GM18517 (cell line): Measurements from ENCODE around the gene PPP3R1.

Experiments
- ATAC-seq: cut with Tn5 transposase; IDR thresholded peaks from one replicate; pipeline ENCODE4 v1.9.1; 2021; ENCODE audit warnings: mild to moderate bottlenecking, moderate library complexity; ENCODE audit not compliant: unreplicated experiment

Gene PPP3R1

DNA sequence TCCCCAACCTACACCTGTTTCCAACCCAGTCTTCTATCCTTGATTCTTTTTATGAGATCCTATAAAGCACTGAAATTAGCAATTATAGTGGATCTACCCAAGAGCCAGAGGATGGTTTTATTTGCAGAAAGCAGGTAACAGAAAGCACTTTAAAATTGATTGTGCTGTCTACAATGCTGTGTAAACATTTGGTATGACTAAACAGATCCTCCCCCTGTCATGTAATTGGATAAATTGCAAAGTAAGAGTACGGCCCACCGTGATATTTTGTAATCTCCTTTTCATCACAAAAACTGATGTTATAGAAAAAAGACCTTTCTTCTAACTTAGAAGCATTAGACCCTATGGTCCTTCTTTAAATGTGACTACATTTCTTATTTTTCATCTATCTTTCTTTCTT is 11.3 kb upstream of the PPP3R1 start:
- ATAC-seq: no peak

DNA sequence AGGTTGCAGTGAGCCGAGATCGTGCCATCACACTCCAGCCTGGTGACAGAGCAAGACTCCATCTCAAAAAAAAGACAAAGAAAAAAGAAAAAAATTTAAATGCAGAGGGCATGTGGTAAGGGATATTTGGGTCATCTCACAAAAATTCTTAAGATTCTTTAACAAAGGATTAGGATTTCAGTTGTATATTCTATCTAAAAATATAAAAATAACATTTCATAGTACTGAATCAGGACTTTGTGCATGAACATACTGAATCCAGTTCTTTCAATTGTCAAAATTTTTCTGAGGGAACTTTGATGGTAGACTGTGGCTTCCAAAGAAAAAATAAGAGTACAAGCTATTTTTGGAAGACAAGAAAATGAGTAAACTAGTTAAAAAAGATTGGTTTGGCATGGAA is 6.5 kb upstream of the PPP3R1 start:
- no peak for ATAC-seq

DNA sequence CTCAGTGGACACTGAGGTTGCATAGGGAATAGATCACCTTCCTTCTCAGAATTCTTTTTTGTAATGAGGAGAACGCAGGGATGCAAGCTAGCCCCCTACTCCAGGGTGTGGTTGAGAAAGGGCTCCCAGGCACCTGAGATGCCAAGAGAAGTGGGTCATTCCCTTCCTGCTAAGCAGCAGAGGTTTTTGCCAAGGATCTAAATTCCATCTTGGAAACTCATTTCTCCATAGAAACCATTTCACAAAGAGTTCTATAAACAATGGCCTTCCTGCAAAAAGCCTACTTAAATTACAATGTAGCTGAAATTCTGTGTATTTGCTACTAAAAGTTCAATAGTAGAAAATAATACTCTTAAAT is 3.7 kb upstream of the PPP3R1 start:
- no peak for ATAC-seq

DNA sequence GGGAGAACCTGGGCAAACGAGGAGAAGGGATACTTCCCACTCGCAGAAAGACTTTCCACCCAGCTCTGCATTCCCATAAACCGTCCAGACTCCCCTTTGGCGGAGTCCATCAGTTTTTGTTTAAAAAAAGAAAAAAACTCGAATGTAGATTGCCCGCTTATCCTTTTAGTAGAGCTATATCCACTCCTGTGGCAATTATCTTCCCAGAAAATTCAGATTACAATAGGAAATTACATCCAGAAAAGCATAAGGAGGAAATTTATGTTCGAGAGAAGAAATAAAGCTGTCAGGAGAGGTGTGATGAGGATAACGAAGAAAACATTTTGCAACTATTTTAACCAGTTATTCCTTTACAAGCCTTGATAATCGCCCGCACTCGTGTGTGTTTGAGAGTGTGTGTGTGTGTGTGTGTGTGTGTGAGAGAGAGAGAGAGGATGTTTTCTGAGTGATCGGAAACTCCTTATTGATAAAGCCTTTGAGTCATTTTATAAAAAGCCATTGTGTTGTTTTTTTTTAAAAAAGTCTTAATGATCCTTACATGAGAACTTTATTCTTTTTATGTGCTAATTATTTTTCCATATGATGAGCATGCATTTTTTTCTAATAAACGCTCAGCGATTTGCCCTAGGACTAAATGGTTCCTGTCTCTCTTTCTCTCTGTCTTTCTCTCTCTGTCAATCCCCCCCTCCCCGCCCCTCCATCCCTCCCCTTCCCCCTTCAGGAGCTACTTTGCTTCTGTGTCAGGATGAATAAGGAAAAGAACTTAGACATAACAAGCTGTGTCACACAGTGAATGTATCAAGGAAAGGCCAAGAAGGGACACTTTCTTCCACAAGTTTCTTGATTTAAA is 1.1 kb upstream of the PPP3R1 start:
- no peak for ATAC-seq

DNA sequence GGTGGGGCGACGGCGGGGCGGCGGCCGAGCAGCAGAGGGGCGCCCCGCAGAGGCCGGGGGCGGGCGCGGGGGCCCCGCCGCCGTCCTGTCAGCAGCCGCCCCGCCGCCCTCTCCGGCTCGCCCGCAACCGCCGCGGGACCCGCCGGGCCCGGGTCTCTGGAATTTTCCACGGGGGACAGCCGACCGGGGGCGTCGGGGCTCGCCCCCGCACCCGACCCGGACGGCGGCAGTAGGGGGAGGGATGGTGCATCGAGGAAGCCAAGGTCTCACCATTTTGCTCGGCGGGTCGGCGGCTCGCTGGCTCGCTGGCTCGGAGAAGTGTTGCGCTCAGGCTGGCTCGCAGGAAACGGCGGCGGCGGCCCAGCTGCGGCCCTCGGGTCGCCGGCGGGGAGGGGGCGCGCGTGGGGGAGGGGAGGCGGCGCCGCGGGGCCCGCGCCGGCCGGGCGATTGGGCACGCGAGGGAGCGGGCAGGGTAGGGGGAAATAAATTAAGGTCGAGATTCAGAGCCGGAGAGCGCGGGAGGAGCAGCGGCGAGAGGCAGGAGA is 405 bp downstream of the PPP3R1 start:
- ATAC-seq: peak; percentile 4

DNA sequence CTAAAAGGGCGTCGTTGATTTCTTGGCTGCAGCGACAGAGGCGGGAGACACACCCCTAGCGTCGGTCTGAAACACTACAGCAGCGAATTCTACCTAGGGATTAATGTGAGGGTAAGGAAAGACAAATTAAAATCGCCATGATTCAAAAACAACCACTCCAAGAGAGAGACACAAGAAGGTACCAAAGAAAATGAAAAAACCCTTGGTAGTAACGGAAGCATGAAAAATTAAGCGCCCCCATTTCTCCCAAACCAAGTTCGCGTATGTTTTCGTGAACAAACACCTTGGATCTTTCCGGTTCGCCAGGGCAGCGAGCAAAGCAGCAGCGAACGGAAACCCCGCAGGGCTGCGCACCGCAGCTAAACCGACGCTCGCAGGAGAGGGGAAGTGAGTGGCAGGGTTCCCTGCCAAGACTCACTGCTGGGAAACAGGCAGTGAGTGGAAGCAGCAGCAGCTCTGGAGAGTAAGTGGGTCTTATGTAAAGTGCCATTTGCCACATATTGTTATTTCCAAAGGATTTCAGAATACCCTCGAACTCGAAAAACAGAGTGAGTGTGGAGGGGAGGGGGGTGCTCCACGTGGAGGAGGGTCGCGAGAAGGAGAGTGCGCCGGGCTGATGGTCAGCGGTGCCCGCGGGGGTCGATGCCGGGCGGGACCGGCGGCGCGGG is 1.0 kb downstream of the PPP3R1 start:
- ATAC-seq: peak; percentile 61

DNA sequence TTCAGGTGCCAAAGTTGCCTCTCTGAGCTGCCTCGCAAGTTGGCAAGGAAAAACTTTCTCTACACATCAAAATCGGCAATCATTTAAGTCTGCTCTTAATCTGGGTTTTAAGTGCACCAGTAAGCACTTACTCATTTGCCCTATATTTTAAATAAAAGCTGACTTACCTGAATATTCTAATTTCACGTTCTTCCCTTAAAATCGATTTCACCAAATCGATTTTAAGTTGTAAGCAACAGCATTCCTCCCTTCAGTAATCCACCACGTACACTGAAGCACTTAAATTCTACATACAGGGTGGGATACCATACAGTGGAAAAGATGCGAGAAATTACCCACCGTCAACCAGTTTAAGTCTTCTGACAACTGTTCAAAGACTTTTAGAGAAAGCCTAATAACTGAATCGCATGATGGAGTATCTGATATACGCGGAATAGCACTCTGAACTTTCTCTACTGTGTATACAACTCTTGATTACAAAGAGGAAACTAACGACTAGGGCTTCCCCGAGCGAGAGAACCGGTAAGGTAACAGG is 1.6 kb downstream of the PPP3R1 start:
- peak; percentile 3 for ATAC-seq

DNA sequence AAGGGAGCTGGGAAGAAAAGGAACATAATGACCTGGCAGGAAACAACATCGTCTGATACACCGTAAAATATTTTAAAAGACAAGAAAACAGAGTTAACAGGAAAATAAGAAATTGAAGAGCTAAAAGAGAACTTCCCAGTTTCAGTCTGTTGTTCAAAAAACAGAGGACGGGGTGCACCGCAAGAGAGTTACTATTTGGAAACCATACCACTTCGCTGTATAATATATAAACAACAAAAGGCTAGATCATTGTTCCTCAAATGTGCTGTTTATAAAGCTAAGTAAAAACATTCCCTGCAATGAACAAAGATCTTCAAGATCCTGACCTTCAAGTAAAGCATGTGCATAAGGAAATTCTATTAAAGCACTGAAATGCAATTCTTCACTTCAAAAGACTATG is 2.1 kb downstream of the PPP3R1 start:
- no peak for ATAC-seq

DNA sequence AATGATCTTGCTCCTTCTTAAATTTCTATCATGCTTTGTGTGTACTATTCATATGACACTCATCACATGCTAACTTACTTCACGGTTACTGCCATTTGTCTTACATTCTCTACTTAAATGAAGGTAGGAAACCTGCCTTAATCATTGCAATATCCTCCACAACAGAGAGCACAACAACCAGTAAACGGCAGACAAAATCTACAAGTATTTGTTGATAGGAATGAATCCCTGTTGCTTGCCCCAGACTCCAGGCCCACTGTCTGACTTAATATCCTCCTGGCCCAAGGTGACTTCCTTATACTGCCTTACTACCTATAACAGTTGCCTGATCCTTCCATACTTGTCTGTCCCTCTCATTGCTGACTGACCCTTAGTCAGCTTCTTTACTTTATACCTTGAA is 3.5 kb downstream of the PPP3R1 start:
- ATAC-seq: no peak

DNA sequence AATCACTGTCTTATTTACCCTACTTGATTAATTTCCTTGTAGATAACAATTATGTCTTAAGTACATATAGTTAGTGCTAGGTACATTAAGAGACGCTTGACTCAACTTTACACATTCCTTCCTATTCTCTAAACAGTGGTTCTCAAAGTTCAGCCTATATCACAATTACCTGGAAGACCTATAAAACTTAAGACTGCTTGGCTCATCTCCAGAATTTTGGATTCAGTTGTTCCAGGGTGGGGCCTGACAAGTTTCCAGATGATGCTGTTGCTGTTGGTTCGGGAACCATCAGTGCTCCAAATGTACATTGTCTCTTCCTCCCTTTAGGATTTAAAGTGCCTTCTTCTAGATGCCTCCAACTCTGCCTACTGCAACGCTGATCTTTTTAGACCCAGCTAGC is 4.0 kb downstream of the PPP3R1 start:
- no peak for ATAC-seq

DNA sequence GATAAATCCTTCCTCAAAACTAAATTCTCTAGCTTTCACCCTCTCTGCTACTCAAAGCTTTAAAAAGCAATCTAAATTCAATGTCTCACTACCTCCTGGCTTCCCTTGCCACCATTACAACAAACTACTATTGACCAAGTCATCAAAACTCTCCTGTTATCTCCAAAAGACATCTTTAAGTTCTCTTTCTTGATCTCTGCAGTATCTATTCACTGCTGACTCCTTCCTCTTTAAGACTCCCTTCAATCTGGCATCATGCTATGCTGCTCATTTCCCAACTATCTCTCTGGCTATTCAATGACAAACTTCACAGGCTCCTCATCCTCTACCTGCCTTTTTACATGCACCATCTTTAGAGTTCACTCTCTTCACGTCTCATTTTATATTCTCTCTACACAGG is 5.9 kb downstream of the PPP3R1 start:
- no peak for ATAC-seq

DNA sequence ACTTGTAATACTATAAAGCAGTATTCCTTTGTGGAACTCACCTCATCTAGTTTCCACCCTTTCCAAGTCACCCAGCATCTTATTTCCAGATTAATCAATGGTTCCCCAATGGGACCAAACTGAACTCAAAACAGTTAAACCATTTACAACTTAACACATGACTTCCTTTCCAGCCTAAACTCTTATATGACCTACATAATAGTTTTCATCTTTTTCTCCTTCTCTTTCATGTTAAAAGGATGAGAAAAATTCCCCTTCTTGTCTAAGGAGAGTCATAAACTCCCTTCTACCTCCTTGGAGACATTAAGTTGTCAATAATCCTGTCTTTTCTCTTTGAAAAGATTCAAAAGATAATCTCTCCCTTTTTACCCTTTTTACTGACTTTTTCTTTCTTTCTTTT is 6.7 kb downstream of the PPP3R1 start:
- no peak for ATAC-seq

DNA sequence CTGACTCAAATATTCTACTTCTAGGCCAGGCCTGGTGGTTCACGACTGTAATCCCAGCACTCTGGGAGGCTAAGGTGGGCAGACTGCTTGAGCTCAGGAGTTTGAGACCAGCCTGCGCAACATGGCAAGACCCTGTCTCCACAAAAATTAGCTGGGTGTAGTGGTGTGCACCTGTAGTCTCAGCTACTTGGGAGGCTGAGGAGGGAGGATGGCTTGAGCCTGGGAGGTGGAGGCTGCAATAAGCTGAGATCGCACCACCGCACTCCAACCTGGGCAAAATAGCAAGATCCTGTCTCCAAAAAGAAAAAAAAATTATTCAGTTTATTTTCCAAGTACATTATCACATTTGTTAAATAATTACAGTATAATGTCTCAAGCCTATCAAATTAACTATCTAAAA is 7.3 kb downstream of the PPP3R1 start:
- ATAC-seq: no peak

DNA sequence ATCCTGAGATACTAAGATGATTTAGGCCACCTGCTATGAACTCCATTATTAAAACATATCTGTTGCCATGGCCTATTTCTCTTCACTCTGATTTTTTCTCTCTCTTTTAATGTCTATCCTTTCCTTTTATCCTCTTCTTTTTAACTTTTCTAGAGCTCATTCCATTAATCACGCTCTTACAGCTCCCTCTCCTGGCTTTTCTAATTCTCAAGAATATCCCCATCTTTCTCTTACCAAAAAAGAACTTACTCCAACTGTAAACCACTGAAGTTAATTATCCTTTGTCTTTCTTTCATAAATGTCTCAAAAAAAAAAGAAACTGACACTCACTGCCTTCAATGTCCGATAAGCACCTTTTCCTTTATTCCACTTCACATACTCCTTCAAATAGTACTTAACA is 7.9 kb downstream of the PPP3R1 start:
- no peak for ATAC-seq

DNA sequence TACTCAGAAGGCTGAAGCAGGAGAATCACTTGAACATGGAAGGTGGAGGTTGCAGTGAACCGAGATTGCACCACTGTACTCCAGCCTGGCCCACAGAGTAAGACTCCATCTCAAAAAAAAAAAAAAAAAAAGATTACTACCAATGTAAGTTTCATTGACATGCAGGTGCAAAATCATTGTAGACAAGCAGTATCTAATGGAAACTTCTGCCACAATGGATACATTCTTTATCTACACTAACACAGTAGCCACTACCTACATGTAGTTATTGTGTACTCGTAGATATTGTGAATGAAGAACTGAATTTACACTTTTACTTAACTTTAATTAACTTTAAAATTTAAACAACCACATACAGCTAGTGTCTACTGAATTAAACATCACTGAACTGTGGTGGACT is 10.6 kb downstream of the PPP3R1 start:
- ATAC-seq: no peak

DNA sequence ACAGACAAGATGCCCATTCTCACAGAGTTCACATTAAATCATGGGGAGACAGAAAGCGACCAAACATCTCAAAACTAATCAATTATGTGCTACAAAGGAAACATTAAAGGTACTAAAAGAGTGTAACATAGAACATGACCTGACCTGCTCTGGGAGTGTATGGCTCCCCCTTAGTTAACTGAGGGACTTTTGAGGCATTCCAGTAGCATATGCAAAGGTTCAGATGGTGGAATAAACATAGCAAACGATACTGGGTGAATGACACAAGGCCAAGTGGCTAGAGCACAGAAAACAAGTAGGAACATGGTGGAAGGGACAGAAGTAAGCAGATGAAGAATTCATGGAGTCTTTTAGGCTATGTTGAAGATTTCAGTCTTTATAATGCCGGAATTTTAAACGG is 11.9 kb downstream of the PPP3R1 start:
- no peak for ATAC-seq

DNA sequence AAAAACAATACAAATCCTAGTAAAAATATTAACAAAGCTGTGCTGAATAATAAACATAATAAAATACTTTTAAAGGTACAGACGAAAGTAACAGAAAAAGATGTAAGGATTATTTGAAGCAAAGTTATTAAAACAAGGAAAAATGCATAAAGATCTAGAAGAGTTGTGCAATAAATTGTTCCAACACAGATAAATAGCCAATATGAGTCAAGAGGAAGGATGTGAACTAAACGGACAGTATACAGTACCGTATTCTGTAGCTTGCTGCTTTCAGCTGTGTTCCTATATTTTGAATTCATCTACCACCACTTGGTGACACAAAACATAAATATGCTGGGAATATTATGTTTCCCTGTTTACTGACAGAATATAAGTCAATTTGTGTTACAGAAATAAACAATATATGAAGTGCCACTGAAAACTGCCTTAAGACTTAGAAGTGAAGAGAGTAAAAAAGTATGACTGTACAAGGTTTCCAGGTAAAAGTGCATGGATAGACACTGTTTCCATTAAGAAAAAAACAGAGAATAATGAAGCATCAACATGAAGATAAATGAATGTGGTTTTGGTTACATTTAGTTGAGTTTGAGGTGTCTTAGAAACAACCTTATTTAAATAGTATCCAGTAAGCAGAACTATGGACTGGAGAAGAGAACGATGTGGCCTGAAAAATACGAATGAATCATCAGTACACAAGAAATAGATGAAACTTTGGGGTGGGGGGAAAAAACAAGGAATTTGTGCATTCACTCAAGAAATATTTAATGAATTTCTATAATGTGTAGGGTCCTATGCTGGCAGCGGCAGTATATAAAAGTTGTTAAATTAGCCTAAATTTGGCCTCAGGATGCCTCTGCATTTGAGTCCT is 13.1 kb downstream of the PPP3R1 start:
- ATAC-seq: no peak

DNA sequence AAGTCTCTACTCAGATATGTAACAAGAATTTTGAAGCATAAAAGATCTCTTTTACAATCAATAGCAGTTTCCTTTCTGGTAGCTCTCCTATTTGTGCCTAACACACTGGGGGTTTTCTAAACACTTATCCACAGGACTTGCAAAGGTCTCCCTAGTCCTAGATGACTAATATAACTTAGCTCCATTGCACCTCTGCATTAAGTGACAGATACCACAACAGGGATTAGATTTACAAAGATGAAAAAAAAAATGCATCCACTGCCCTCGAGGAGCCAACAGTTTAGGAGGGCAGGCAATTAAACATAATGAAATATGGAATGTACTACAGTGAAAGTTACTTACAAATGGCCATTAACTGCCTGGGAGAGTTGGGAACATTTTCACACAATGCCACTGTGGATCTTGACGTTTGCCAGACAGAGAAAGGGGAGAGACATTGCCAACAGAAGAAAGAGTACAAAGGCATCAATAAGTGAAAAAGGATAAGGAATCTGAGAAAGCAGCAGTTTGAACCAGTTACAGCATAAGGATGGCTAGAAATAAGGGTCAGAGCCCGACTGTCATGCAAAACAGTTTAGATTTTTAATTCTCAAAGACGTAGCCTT is 14.3 kb downstream of the PPP3R1 start:
- ATAC-seq: no peak

DNA sequence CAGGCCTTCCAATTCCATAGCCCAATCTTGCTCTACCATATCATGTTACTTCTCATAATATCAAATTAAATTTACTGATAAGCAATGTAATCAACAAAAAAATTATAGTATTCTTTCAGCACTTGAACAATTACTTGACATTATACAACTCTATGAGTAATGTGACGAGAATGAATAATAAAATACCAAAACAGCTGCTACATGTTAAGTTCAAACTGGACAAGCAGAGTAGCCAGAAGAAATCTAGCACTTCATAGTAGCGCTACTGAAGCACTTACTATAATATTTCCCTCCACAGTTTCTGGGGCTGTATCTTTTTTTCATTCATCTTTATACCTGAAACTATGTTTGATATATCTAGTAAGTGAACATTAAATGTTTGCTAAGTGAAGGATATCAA is 14.9 kb downstream of the PPP3R1 start:
- ATAC-seq: no peak

DNA sequence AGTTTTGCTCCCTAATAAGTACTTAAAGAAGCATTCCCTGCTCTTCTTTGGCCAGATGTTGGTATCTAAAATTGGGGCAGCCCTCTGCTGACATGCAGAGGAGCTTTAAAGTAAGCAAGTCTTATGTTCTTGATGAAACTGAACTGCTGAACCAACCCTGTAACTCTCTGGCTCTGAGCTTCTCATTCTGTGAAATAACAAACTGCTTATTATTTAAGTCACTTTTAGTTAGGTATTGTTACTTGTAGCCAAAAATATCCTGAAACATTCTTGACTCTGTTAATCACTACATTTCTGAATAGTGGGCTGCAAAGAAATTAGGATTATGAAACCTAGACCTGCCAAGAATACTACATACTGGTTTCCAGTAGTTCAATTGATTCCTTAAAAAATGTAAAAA is 15.5 kb downstream of the PPP3R1 start:
- no peak for ATAC-seq
